ENCODE data around the gene HOXA7.
A peak's percentile ranks its signal among the peaks of the same experiment; 100 is the strongest.

GRCh38 chr7:27201580-27202017 lies 45.1 kb upstream of the HOXA7 start:
- TF ChIP-seq CTCF (IDR thresholded peaks at IDR 0.05) (no peak), POLR2AphosphoS5 (IDR thresholded peaks at IDR 0.05) (no peak), POLR2A (IDR thresholded peaks at IDR 0.05) (peak; percentile 51)
